NCI-H774 (cell line): Measurements from ENCODE around the gene ING4.

Source experiments
- DNase-seq: peaks from one replicate; lab custom pipeline; 2025; lab: John Stamatoyannopoulos, UW

ING4 gene

GRCh38 chr12:6635856-6636531 is 26.9 kb downstream of the ING4 start, which contains the start of gene LPAR5:
TSS of gene LPAR5 (minus strand) at chr12:6635959. CDS start at chr12:6621248, 14,711 bp downstream.
- DNase-seq, result no peak

DNA sequence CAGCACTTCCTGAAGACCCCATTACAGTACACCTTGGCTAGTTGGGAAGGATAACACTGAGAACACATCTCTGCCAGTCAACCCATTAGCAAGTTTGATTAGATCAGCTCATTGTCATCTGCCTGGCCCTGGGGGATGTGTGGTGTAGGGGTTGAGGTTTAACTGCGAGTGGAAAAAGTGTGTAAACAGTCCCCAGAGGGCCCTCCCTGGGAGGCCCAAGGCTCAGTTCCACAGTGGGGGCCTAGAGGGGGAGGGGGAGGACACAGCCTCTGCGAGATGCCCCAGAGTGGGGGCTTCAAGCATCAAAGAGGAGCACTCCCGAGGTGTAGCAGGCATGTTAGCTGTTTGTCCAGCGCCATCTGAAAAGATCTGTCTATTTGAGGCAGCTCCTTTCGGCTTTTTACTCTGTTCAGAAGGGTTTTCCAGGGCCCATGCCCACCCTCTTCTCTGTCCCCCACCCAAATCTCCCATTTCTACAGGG is 27.5 kb downstream of the ING4 start:
- DNase-seq, result no peak

GRCh38 chr12:6632026-6632983 is 30.6 kb downstream of the ING4 start:
- no peak for DNase-seq

DNA sequence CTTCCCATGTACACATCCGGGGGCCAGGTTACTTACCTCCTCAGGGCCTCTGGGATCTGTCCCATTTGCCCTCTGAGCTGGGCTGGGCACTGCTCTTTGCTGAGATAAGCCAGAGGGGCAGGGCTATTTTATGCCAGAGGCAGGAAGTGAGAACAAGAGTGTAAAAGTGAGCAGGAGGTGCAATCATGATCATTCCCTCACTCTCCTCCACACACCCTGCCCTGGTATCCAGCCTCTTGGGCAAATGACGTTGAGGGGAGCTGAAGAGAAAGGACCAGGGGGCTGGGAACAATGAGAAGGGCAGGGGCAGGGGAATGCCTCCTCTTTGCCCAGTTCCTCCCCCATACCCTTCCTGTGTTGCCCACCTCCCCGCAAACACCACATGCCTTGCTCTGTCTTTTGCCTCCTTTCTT is 31.4 kb downstream of the ING4 start:
- DNase-seq, result no peak

DNA sequence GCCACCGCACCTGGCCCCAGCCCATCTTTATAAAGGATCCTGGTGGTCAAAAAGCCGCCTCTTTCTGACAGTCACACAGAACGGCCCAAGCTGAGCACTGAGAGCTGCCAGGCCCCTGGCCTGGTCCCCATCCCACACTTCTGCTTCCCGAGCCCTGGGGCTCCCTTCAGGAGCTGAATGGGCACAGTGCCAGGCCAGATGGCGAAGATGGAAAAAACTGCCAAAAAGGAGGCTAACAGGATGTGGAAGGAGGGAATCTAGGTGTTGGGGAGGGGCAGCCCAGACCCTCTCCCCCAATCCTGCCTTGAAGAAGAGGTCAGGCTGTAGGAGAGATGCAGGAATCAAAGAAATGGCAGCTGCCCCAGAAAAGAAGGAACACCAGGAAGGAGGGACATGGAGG is 32.2 kb downstream of the ING4 start:
- DNase-seq, result no peak

- peak; percentile 75 for DNase-seq
Observed at GRCh38 chr12:6627616-6628015, 35.3 kb downstream of the ING4 start.

DNA sequence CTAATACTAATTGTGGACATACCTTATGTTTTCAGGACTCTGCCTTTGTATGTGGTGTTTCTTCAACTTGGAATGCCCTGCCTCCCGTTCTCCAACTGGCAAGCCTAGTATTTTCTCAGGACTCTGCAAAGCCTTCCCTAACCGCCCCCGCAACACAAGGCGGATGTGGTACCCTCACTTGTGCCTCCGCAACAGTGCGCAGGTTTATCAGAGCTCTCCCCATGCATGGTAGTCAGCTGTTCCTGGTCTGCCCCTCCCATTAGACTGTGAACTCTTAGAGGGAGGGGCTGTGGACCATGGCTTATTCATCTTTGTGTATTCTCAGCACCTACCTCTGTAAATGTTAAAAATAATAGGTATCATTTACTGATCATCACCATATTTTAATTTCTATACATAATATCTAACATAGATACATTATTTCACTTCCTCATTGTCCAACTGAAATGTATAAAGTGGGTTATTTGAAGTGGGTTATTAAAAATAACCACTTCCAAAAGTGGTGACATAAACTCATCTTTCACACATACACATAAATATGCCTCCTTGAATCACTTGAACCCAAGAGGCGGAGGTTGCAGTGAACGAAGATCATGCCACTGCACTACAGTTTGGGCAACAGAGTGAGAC is 36.1 kb downstream of the ING4 start:
- DNase-seq, result no peak

DNA sequence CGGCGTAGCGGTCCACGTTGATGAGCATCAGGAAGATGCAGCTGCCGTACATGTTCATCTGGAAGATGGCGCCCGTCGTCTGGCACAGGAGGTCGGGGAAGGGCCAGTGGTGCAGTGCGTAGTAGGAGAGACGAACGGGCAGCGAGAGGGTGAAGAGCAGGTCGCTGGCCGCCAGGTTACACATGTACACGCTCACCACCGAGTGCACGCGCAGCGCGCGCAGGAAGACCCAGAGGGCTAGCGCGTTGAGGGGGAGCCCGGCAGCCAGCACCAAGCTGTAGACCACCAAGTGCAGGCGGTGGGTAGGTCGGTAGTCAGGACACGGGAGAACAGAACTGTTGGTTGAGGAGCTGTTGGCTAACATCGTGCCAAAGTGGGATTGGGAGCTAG is 42.0 kb downstream of the ING4 start:
- no peak for DNase-seq

- no peak for DNase-seq
Observed at GRCh38 chr12:6620137-6620884, 42.6 kb downstream of the ING4 start.

GRCh38 chr12:6618483-6619225 is 44.3 kb downstream of the ING4 start:
- DNase-seq, result no peak

DNA sequence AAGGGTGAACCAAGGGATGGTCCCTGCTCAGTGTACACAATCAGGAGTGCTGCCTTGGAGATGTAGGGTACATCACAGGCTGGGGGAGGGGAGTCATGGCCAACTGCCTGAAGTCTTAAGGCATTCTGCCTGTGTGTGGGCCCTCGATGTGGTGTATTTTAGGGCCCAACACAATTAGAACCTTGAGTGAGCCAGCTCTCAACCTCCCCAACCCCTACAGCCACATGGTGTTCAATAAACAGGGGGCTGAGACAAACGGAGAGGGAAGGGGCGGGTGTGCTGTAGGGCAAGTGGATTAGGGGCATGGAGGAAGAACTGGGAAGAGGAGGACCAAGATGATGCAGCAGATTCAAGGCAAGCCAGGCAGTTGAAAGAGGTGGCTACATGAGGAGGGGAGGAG is 47.1 kb downstream of the ING4 start:
- DNase-seq, result no peak

DNA sequence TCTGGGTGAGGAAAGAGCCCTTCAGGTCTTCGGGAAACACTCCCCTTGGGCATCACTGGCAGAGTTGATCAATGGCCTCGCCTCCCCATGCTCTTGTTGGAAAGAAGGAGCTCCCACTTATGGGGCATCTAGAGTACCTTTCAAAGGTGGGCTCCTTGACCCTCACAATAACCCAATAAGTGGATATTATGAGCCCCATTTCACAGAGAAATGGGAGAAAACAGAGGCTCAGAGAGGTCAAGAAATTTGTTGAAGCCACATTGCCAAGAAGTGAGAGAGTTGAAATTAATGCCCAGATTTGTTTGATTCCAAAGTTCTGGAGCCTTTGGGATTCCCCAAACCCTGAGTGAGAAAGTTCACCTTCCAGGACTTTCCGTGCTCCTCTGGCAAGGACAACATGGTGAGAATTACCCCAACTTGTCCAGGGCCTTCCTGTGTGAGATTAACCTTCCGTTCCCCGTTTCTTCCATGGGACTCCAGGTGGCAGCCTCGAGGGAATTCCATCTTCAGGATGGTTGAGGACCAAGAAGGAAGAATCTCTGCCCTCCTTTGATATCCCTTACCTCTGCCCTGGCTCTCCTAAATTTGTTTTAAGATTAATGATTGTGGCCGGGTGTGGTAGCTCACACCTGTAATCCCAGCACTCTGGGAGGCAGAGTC is 48.3 kb downstream of the ING4 start:
- no peak for DNase-seq

GRCh38 chr12:6613776-6614512 is 49.0 kb downstream of the ING4 start:
- peak; percentile 97 for DNase-seq

GRCh38 chr12:6613015-6613775 is 49.7 kb downstream of the ING4 start:
- peak; percentile 86 for DNase-seq

GRCh38 chr12:6612652-6613014 is 50.3 kb downstream of the ING4 start:
- no peak for DNase-seq

- DNase-seq, result no peak
Observed at GRCh38 chr12:6612247-6612646, 50.7 kb downstream of the ING4 start.

- no peak for DNase-seq
Observed at GRCh38 chr12:6608592-6609281, 54.2 kb downstream of the ING4 start.

DNA sequence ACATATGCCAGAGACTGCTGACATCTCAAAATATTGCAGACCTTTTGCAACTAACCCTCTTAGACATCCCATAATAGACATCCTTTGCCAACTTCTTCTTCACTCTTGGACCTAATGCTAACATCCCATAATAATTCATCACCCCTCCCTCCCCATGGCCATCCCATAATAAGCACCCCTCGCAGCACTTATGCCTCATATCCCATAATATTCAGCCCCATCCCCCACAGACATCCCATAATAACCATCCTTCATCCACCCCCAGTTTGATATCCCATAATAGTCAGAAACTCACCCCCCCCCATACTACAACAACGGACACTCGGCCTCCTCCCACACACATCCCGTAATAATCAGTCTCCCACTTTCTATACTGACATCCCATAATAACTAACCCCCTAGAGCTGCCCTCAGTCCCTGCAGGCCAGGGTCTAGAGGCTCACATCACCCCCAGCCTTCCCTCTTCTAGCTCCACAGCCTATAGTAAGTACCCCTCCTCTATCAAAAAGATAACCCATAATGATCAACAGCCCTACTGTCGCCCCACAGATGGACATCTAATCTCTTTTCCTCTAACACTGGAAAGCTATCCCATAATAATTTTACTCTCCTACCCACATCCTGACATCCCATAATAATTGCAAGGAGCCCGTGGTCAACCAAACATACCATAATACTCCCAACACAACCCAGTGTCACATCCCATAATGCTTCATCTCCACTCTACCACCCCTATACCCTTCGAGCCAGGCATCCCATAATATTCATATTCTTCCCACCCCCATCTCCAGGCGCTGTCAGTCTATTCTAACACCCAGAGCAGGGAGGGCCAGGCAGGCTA is 54.9 kb downstream of the ING4 start:
- peak; percentile 91 for DNase-seq
